SK-N-SH (cell line): ENCODE measurements around the gene IMPG2.

Experiments
- EP300 ChIP-seq, 2 experiments: IDR thresholded peaks; 2 replicates each; pipeline versions ENCODE4 v1.4.0 to v1.6.1; 2012; ENCODE audit warnings: borderline replicate concordance in 1 of 2, low read depth in 1 of 2, low read length in 1 of 2
- EZH2phosphoT487 ChIP-seq: fragments of 200-600 bp; sonication (generic); IDR thresholded peaks from 2 replicates; pipeline ENCODE4 v1.6.1; 2017; ENCODE audit warnings: low read depth, mixed run types, mild to moderate bottlenecking, antibody characterized with exemption, moderate library complexity, borderline replicate concordance
- FOXJ3 ChIP-seq: sonication (generic); formaldehyde crosslinking; IDR thresholded peaks from 2 replicates; pipeline ENCODE4 v1.5.1; 2020; ENCODE audit warnings: mild to moderate bottlenecking, missing genetic modification reagents
- FOXM1 ChIP-seq: IDR thresholded peaks from 2 replicates; pipeline ENCODE4 v1.4.0; 2012; ENCODE audit warnings: low read depth, mild to moderate bottlenecking
- POLR2AphosphoS5 ChIP-seq: IDR thresholded peaks from 2 replicates; pipeline ENCODE4 v1.6.1; 2012; ENCODE audit warnings: low read depth, low read length
- RAD21 ChIP-seq: IDR thresholded peaks from 2 replicates; pipeline ENCODE4 v1.6.1; 2012; ENCODE audit warnings: mild to moderate bottlenecking, low read length
- RCOR1 ChIP-seq: fragments of 150-350 bp; IDR thresholded peaks from 2 replicates; pipeline ENCODE4 v1.6.1; 2017; ENCODE audit warnings: antibody characterized with exemption, low read length
- RFX5 ChIP-seq: IDR thresholded peaks from 2 replicates; pipeline ENCODE4 v1.6.1; 2012; ENCODE audit warnings: mild to moderate bottlenecking, improper control_type of control experiment, low read length
- SIN3A ChIP-seq: IDR thresholded peaks from 2 replicates; pipeline ENCODE4 v1.6.1; 2012; ENCODE audit warnings: low read depth, mild to moderate bottlenecking, low read length, moderate library complexity, borderline replicate concordance
- TCF12 ChIP-seq: IDR thresholded peaks from 2 replicates; pipeline ENCODE4 v1.4.0; 2012
- YY1 ChIP-seq: IDR thresholded peaks from 2 replicates; pipeline ENCODE4 v1.4.0; 2012; ENCODE audit warnings: low read depth, mild to moderate bottlenecking
- TF ChIP-seq, protein P1 (sequence below): fragments of 200-600 bp; sonication (generic); IDR thresholded peaks from 2 replicates; pipeline ENCODE4 v1.6.1; 2017; ENCODE audit warnings: antibody characterized with exemption, mild to moderate bottlenecking, moderate library complexity
- TF ChIP-seq, protein P2 (sequence below): IDR thresholded peaks from 2 replicates; pipeline ENCODE4 v1.4.0; 2012; ENCODE audit warnings: low read depth
- TF ChIP-seq, protein P3 (sequence below): IDR thresholded peaks from 2 replicates; pipeline ENCODE4; 2012

DNA sequence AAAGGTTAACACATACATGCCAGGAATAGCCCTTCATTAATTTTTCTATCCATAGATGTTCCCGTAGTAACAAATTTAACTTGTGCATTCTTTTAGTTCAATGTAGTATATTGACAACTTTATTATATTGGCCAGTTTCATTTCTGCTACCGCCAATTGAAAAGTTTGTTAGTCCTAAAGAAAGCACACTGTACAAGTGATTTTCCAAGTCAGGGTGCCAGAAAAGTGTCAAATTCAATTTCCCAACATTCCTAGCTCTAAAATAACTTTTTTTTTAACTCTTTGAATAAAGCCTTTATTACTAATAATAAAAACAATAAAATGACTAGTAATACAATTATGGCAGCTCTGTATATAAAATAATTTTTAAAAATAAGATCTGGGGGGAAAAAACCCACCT, 68.9 kb downstream of the IMPG2 start:
- no peak for TF ChIP-seq SIN3A
- TF ChIP-seq, protein P1, sequence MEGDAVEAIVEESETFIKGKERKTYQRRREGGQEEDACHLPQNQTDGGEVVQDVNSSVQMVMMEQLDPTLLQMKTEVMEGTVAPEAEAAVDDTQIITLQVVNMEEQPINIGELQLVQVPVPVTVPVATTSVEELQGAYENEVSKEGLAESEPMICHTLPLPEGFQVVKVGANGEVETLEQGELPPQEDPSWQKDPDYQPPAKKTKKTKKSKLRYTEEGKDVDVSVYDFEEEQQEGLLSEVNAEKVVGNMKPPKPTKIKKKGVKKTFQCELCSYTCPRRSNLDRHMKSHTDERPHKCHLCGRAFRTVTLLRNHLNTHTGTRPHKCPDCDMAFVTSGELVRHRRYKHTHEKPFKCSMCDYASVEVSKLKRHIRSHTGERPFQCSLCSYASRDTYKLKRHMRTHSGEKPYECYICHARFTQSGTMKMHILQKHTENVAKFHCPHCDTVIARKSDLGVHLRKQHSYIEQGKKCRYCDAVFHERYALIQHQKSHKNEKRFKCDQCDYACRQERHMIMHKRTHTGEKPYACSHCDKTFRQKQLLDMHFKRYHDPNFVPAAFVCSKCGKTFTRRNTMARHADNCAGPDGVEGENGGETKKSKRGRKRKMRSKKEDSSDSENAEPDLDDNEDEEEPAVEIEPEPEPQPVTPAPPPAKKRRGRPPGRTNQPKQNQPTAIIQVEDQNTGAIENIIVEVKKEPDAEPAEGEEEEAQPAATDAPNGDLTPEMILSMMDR: no peak
- no peak for TF ChIP-seq RCOR1
- no peak for TF ChIP-seq FOXM1
- TF ChIP-seq POLR2AphosphoS5: no peak
- no peak for TF ChIP-seq YY1
- TF ChIP-seq FOXJ3 (CRISPR knock-in tag): no peak
- TF ChIP-seq RAD21: no peak
- no peak for TF ChIP-seq EP300 (IDR thresholded peaks at IDR 0.05; ENCODE audit: borderline replicate concordance in 1 of 2, low read depth in 1 of 2, low read length in 1 of 2)
- no peak for TF ChIP-seq RFX5
- TF ChIP-seq, protein P2, sequence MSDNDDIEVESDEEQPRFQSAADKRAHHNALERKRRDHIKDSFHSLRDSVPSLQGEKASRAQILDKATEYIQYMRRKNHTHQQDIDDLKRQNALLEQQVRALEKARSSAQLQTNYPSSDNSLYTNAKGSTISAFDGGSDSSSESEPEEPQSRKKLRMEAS: no peak
- no peak for TF ChIP-seq TCF12
- TF ChIP-seq, protein P3, sequence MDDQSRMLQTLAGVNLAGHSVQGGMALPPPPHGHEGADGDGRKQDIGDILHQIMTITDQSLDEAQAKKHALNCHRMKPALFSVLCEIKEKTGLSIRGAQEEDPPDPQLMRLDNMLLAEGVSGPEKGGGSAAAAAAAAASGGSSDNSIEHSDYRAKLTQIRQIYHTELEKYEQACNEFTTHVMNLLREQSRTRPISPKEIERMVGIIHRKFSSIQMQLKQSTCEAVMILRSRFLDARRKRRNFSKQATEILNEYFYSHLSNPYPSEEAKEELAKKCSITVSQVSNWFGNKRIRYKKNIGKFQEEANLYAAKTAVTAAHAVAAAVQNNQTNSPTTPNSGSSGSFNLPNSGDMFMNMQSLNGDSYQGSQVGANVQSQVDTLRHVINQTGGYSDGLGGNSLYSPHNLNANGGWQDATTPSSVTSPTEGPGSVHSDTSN: no peak
- no peak for TF ChIP-seq EZH2phosphoT487
